ENCODE results near the gene TBC1D4. TPM values are rescaled to one million over a fixed set of nuclear protein-coding genes. Genes with fewer than 3 reads are reported as not detected.
A peak's percentile ranks its signal among the peaks of the same experiment; 100 is the strongest.

TBC1D4 gene
- total and polyA plus RNA-seq, 10 of the 15 experiments (the other 5 are each of a cell fraction or from before 2014, with no cell fraction given): 11.0 to 38.6 (median 25.5) TPM

- no peak for TF ChIP-seq HDAC6 (IDR thresholded peaks at IDR 0.05; ENCODE audit: unreplicated experiment)
- TF ChIP-seq MYB (IDR thresholded peaks at IDR 0.05; ENCODE audit: borderline replicate concordance, low read depth, low read length): no peak
- no peak for TF ChIP-seq RB1 (IDR thresholded peaks at IDR 0.05; ENCODE audit: borderline replicate concordance)
- no peak for TF ChIP-seq YY1 (IDR thresholded peaks at IDR 0.05; ENCODE audit: low read depth, low read length)
- TF ChIP-seq NRF1 (conservative IDR thresholded peaks at IDR 0.05; ENCODE audit: low read depth, low read length): no peak
- no peak for TF ChIP-seq ATF2 (IDR thresholded peaks at IDR 0.05; ENCODE audit: low read length)
- no peak for TF ChIP-seq JUNB (IDR thresholded peaks at IDR 0.05)
- no peak for TF ChIP-seq POLR2AphosphoS2 (IDR thresholded peaks at IDR 0.05; ENCODE audit: low read depth, low read length)
- no peak for TF ChIP-seq BMI1 (IDR thresholded peaks at IDR 0.05; ENCODE audit: borderline replicate concordance)
- TF ChIP-seq IKZF2 (IDR thresholded peaks at IDR 0.05): peak; percentile 14 to 26; a peak in 1 of 4 replicates
- TF ChIP-seq SMARCA5 (IDR thresholded peaks at IDR 0.05): no peak
- no peak for TF ChIP-seq ZNF24 (IDR thresholded peaks at IDR 0.05)
- no peak for TF ChIP-seq GABPA (IDR thresholded peaks at IDR 0.05; ENCODE audit: low read depth)
- no peak for TF ChIP-seq DPF2 (IDR thresholded peaks at IDR 0.05)
- TF ChIP-seq YBX1 (IDR thresholded peaks at IDR 0.05): no peak
- no peak for TF ChIP-seq NFYA (IDR thresholded peaks at IDR 0.05; ENCODE audit: borderline replicate concordance, low read depth, low read length)
- no peak for TF ChIP-seq SREBF1 (IDR thresholded peaks at IDR 0.05; ENCODE audit: low read length)
- TF ChIP-seq ETV6 (conservative IDR thresholded peaks at IDR 0.05 in 1 of 2, IDR thresholded peaks at IDR 0.05 in 1 of 2; ENCODE audit: borderline replicate concordance in 1 of 2, low read depth in 1 of 2): peak in 1 of 2 experiments; percentile 43; a peak in 1 of 4 replicates
- TF ChIP-seq CBX3 (IDR thresholded peaks at IDR 0.05; ENCODE audit: borderline replicate concordance, low read depth): no peak
- no peak; the same call in 1 of the 2 replicates for TF ChIP-seq IKZF1 (conservative IDR thresholded peaks at IDR 0.05)
- no peak for TF ChIP-seq POLR2AphosphoS5 (IDR thresholded peaks at IDR 0.05; ENCODE audit: low read length)
- TF ChIP-seq, protein P1, sequence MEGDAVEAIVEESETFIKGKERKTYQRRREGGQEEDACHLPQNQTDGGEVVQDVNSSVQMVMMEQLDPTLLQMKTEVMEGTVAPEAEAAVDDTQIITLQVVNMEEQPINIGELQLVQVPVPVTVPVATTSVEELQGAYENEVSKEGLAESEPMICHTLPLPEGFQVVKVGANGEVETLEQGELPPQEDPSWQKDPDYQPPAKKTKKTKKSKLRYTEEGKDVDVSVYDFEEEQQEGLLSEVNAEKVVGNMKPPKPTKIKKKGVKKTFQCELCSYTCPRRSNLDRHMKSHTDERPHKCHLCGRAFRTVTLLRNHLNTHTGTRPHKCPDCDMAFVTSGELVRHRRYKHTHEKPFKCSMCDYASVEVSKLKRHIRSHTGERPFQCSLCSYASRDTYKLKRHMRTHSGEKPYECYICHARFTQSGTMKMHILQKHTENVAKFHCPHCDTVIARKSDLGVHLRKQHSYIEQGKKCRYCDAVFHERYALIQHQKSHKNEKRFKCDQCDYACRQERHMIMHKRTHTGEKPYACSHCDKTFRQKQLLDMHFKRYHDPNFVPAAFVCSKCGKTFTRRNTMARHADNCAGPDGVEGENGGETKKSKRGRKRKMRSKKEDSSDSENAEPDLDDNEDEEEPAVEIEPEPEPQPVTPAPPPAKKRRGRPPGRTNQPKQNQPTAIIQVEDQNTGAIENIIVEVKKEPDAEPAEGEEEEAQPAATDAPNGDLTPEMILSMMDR (IDR thresholded peaks at IDR 0.05 in 2 of 3, conservative IDR thresholded peaks at IDR 0.05 in 1 of 3; ENCODE audit: control insufficient read depth in 2 of 3, extremely low read depth in 1 of 3, insufficient read depth in 1 of 3, low read depth in 3 of 3, low read length in 3 of 3): no peak
Measured at GRCh38 chr13:75458696-75459422, 23.1 kb downstream of the TBC1D4 start (continued).

Data from GM12878 (cell line).